Measurements from ENCODE around the gene ZBTB12.
"Not testable (repeated sequence)": the region's sequence is repeated elsewhere in the genome, so short reads cannot be mapped to it uniquely, and the experiment has no call there.

Gene ZBTB12

GRCh38 chr6:31919624-31920303, 17.9 kb upstream of the ZBTB12 start:
- DNase-seq: no peak

- DNase-seq: peak; percentile 48
Observed at GRCh38 chr6:31918069-31918720, 16.3 kb upstream of the ZBTB12 start.

- DNase-seq: no peak
Observed at GRCh38 chr6:31915756-31916155, 13.9 kb upstream of the ZBTB12 start.

- DNase-seq: no peak
Observed at GRCh38 chr6:31915351-31915750, 13.5 kb upstream of the ZBTB12 start.

GRCh38 chr6:31911826-31912585, 10.1 kb upstream of the ZBTB12 start:
- DNase-seq: no peak

GRCh38 chr6:31909298-31909697, 7.4 kb upstream of the ZBTB12 start:
- not testable (repeated sequence) for DNase-seq

- DNase-seq: peak; percentile 87
Observed at GRCh38 chr6:31908791-31909190, 6.9 kb upstream of the ZBTB12 start.

- not testable (repeated sequence) for DNase-seq
Observed at GRCh38 chr6:31908255-31908654, 6.4 kb upstream of the ZBTB12 start.

- peak; percentile 91 for DNase-seq
Observed at GRCh38 chr6:31907158-31907813, 5.4 kb upstream of the ZBTB12 start.

GRCh38 chr6:31906727-31907126, 4.8 kb upstream of the ZBTB12 start:
- DNase-seq: not testable (repeated sequence)

GRCh38 chr6:31906122-31906521, 4.2 kb upstream of the ZBTB12 start:
- DNase-seq: no peak

GRCh38 chr6:31905041-31905440, 3.2 kb upstream of the ZBTB12 start:
- DNase-seq: no peak

- DNase-seq: no peak
Observed at GRCh38 chr6:31903957-31904356, 2.1 kb upstream of the ZBTB12 start.

- no peak for DNase-seq
Observed at GRCh38 chr6:31901415-31901952, 402 bp downstream of the ZBTB12 start.

- no peak for DNase-seq
Observed at GRCh38 chr6:31900917-31901414, 920 bp downstream of the ZBTB12 start.

- no peak for DNase-seq
Observed at GRCh38 chr6:31899882-31900722, 1.8 kb downstream of the ZBTB12 start.

- peak; percentile 42 for DNase-seq
Observed at GRCh38 chr6:31899215-31899614, 2.7 kb downstream of the ZBTB12 start.

- DNase-seq: no peak
Observed at GRCh38 chr6:31898383-31899011, 3.4 kb downstream of the ZBTB12 start.

- peak; percentile 82 for DNase-seq
Observed at GRCh38 chr6:31897612-31898382, 4.1 kb downstream of the ZBTB12 start, which contains the start of gene EHMT2. EHMT2 (minus strand) TSS chr6:31897698; CDS start chr6:31897677, 21 bp downstream.

- no peak for DNase-seq
Observed at GRCh38 chr6:31896856-31897611, 4.9 kb downstream of the ZBTB12 start.
